Dendritic cell treated with granulocyte-macrophage colony-stimulating factor and Interleukin-4, amounts not matched to agents 40 ng/mL and 50 ng/mL, for 4 days (primary cell): ENCODE results near the gene BGLAP.

ENCODE experiments used
- H3K27ac Mint-ChIP-seq: one replicate; pipeline ENCODE4 v1.8.0; 2022; ENCODE audit warnings: mild to moderate bottlenecking, mixed read lengths
- H3K27me3 Mint-ChIP-seq: one replicate; pipeline ENCODE4 v1.8.0; 2022; ENCODE audit warnings: mild to moderate bottlenecking, mixed read lengths
- H3K36me3 Mint-ChIP-seq: one replicate; pipeline ENCODE4 v1.8.0; 2022; ENCODE audit warnings: low read depth, mixed read lengths
- H3K4me1 Mint-ChIP-seq: one replicate; pipeline ENCODE4 v1.8.0; 2022; ENCODE audit warnings: low read depth, mixed read lengths
- H3K4me3 Mint-ChIP-seq: one replicate; pipeline ENCODE4 v1.8.0; 2022; ENCODE audit warnings: mild to moderate bottlenecking, moderate library complexity, mixed read lengths
- H3K9me3 Mint-ChIP-seq: one replicate; pipeline ENCODE4 v1.8.0; 2022; ENCODE audit warnings: mixed read lengths
- intact Hi-C: fragments of 100-400 bp; cut with micrococcal nuclease; formaldehyde crosslinking; loops from one replicate; pipeline ENCODE4 v1.15.0; 2022

The BGLAP gene

GRCh38 chr1:156241926-156242325, at the start of gene BGLAP:
Gene BGLAP, plus strand, starts transcription at chr1:156242184. Its CDS starts 48 bp downstream, at chr1:156242232.
- intact Hi-C loops = no loop called here
- H3K27ac Mint-ChIP-seq = no peak within 1 kb of the TSS
- peaks cover 13% of the 10 kb centered on the region for H3K4me1 Mint-ChIP-seq
- no peaks in the 10 kb centered on the region for H3K9me3 Mint-ChIP-seq
- peaks cover 63% of the 10 kb centered on the region for H3K36me3 Mint-ChIP-seq
- no peak within 1 kb of the TSS for H3K4me3 Mint-ChIP-seq
- H3K27me3 Mint-ChIP-seq = peaks cover 28% of the 10 kb centered on the region

DNA sequence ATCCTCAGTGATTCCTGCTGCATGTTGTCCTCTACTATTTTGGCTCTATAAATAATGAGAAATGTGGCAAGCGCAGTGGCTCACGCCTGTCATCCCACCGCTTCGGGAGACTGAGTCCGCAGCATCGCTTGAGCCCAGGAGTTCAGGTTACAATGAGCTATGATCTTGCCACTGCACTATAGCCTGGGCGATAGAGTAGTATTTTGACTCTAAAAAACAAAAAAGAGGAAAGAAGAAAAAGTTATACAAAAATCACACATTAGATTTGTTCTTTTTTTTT, 48.8 kb upstream of the BGLAP start:
- Mint-ChIP-seq H3K4me1 (peaks cover 55% of the 10 kb centered on the region), H3K9me3 (no peaks in the 10 kb centered on the region), H3K36me3 (peaks cover 39% of the 10 kb centered on the region), H3K27me3 (no peaks in the 10 kb centered on the region), H3K27ac (peak overlapping the region; percentile 89), H3K4me3 (peak overlapping the region; percentile 96)
- intact Hi-C loops = loop anchor here (1.0 to 2.0 kb wide), 2 partner anchors 20 to 47 kb away; partner anchors contain the start of gene PMF1

DNA sequence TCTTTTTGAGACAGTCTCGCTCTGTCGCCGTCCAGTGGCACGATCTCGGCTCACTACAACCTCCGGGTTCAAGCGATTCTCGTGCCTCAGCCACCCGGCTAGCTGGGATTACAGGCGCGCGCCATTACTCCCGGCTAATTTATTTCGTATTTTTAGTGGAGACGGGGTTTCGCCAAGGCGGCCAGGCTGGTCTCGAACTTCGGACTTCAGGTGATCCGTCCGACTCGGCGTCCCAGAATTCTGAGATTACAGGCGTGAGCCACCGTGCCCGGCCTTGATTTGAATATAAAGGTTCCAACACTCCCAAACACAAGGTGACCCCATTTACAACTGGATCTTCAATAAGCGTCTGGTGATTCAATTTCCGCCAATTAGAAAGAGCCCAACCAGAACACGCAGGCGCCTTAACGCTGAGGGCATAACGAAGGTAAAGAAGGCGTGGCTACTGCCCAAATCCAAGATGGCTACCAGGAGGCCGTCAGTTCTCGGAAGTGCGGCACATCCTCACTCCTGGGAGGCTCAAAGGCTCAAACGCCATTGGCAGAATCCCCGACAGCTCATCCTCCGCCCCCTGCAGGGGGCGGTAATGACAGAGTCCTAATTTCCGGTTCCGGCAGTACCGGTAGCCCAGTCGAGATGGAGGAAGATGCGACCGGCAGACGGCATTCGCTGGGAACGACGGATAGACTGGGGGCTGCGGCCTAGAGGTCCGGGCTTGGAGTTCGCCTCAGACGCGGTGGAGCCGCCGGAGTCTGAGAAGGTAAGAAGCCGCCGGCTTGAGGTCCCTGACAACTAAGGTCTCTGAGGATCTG, 48.3 kb upstream of the BGLAP start, which contains the start of gene SLC25A44:
TSS of gene SLC25A44 (plus strand) at position 617 of the 812 bp plus-strand sequence. CDS start 5,744 bp downstream, outside the sequence.
- peak within 1 kb of the TSS; percentile 96 for H3K4me3 Mint-ChIP-seq
- peaks cover 34% of the 10 kb centered on the region for H3K36me3 Mint-ChIP-seq
- intact Hi-C loops = loop anchor here (1.0 to 2.0 kb wide), 2 partner anchors 19 to 47 kb away; partner anchors contain the start of gene PMF1
- H3K9me3 Mint-ChIP-seq = no peaks in the 10 kb centered on the region
- H3K27ac Mint-ChIP-seq = peak within 1 kb of the TSS; percentile 89
- H3K4me1 Mint-ChIP-seq = peaks cover 55% of the 10 kb centered on the region
- H3K27me3 Mint-ChIP-seq = no peaks in the 10 kb centered on the region

DNA sequence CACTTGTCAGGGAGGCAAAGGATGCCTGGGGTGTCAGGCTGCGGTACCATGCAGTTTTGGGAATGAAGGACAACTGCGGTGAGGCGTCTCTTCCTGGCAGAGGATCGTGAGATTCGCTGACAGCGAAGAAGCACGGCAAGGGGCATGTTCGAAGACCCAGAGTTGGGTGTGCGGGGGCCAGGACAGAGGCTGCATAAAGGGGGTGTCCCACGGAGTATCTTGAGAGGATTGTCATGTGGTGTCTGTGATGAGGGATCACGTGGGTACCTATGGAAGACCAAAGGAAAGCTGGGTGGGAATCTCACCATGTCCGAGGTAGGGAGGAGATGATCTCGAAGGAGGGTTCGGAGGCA, 47.7 kb upstream of the BGLAP start:
- peak overlapping the region; percentile 89 for H3K27ac Mint-ChIP-seq
- intact Hi-C loops = no loop called here
- H3K36me3 Mint-ChIP-seq = peaks cover 38% of the 10 kb centered on the region
- no peaks in the 10 kb centered on the region for H3K9me3 Mint-ChIP-seq
- H3K4me1 Mint-ChIP-seq = peaks cover 55% of the 10 kb centered on the region
- peak overlapping the region; percentile 96 for H3K4me3 Mint-ChIP-seq
- no peaks in the 10 kb centered on the region for H3K27me3 Mint-ChIP-seq

DNA sequence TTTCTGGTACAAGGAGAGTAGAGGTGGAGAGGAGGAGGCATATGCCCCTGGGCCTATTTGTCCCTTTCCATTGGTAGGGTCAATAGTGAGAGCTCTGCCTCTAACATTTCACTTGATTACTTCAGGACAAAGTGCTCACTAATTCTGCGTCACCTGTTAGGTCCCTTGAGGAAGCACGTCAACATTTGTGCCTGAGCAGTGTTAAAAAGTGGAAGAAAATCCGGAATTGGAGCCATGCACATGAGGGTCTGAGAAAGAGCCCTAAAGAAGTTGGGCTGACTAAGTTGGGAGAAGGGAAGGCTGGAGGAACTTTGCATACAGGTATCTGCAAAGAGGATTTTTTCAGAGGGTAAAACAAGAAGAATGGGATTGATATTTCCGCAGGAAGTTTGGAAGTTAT, 46.1 kb upstream of the BGLAP start:
- Mint-ChIP-seq H3K27me3 (no peaks in the 10 kb centered on the region), H3K9me3 (no peaks in the 10 kb centered on the region), H3K4me1 (peaks cover 55% of the 10 kb centered on the region), H3K27ac (no peak overlapping the region), H3K36me3 (peaks cover 53% of the 10 kb centered on the region), H3K4me3 (no peak overlapping the region)
- intact Hi-C loops = no loop called here

- Mint-ChIP-seq H3K27me3 (no peaks in the 10 kb centered on the region), H3K9me3 (no peaks in the 10 kb centered on the region), H3K4me3 (no peak overlapping the region), H3K4me1 (peaks cover 50% of the 10 kb centered on the region), H3K27ac (no peak overlapping the region), H3K36me3 (peaks cover 53% of the 10 kb centered on the region)
- intact Hi-C loops = no loop called here
Measured at GRCh38 chr1:156196445-156196844, 45.5 kb upstream of the BGLAP start.

DNA sequence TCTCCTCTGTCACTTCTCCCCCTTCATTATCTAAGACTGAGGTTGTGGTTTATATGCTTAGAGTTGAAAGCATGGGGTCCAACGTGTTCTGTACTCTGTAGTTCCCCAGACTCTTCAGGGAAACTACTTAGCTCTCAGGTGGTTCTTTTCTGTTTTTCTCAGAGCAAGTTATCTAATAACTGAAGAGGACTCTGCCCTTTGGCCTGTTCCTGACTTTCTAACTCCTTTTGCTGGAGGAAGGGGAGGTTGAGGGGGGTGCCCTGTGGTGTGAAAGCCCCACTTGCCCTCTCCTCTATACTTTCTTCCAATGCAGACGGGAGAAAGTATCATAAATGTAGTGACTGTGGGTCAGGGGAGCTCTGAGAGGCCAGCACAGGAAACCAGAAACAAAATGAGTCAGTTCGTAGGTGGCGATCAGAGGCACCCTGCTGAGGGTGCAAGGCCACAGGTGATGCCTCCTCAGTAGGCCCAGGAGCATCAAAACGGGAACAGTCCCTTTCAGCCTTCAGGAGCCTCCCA, 43.1 kb upstream of the BGLAP start:
- H3K4me1 Mint-ChIP-seq = peaks cover 32% of the 10 kb centered on the region

DNA sequence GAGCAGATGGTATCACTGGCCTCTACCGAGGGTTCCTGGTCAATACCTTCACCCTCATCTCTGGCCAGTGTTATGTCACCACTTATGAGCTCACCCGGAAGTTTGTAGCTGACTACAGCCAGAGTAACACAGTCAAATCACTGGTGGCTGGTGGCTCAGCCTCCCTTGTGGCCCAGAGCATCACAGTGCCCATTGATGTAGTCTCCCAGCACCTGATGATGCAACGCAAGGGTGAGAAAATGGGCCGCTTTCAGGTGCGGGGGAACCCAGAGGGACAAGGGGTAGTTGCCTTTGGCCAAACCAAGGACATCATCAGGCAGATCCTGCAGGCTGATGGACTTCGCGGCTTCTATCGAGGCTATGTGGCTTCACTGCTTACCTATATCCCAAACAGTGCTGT, 41.9 kb upstream of the BGLAP start:
- H3K27me3 Mint-ChIP-seq = no peaks in the 10 kb centered on the region
- intact Hi-C loops = no loop called here
- no peak overlapping the region for H3K27ac Mint-ChIP-seq
- peaks cover 24% of the 10 kb centered on the region for H3K4me1 Mint-ChIP-seq
- H3K4me3 Mint-ChIP-seq = no peak overlapping the region
- H3K36me3 Mint-ChIP-seq = peaks cover 59% of the 10 kb centered on the region
- H3K9me3 Mint-ChIP-seq = no peaks in the 10 kb centered on the region

More for the DNA sequence above, 43.1 kb upstream of the BGLAP start:
- peaks cover 53% of the 10 kb centered on the region for H3K36me3 Mint-ChIP-seq
- no peaks in the 10 kb centered on the region for H3K27me3 Mint-ChIP-seq
- no peak overlapping the region for H3K27ac Mint-ChIP-seq
- intact Hi-C loops = no loop called here
- no peaks in the 10 kb centered on the region for H3K9me3 Mint-ChIP-seq
- H3K4me3 Mint-ChIP-seq = no peak overlapping the region

- Mint-ChIP-seq H3K4me3 (no peak overlapping the region), H3K9me3 (no peaks in the 10 kb centered on the region), H3K36me3 (peaks cover 67% of the 10 kb centered on the region), H3K4me1 (no peaks in the 10 kb centered on the region), H3K27ac (no peak overlapping the region), H3K27me3 (no peaks in the 10 kb centered on the region)
- intact Hi-C loops = no loop called here
Measured at GRCh38 chr1:156203331-156203730, 38.7 kb upstream of the BGLAP start.

- Mint-ChIP-seq H3K27me3 (no peaks in the 10 kb centered on the region), H3K4me3 (no peak overlapping the region), H3K4me1 (peaks cover 7% of the 10 kb centered on the region), H3K9me3 (no peaks in the 10 kb centered on the region), H3K27ac (no peak overlapping the region), H3K36me3 (peaks cover 71% of the 10 kb centered on the region)
- intact Hi-C loops = no loop called here
Measured at GRCh38 chr1:156204686-156205085, 37.3 kb upstream of the BGLAP start.

GRCh38 chr1:156211243-156211642, 30.7 kb upstream of the BGLAP start:
- Mint-ChIP-seq H3K9me3 (no peaks in the 10 kb centered on the region), H3K27ac (peak overlapping the region; percentile 12), H3K36me3 (peaks cover 86% of the 10 kb centered on the region), H3K4me3 (no peak overlapping the region), H3K27me3 (no peaks in the 10 kb centered on the region), H3K4me1 (peaks cover 25% of the 10 kb centered on the region)
- intact Hi-C loops = no loop called here

- H3K27me3 Mint-ChIP-seq = no peaks in the 10 kb centered on the region
- peak overlapping the region; percentile 98 for H3K27ac Mint-ChIP-seq
- peaks cover 77% of the 10 kb centered on the region for H3K36me3 Mint-ChIP-seq
- H3K9me3 Mint-ChIP-seq = no peaks in the 10 kb centered on the region
- intact Hi-C loops = loop anchor here (2.0 kb wide), 1 partner anchor 19 kb away; no protein-coding TSS in a partner anchor
- H3K4me1 Mint-ChIP-seq = peaks cover 25% of the 10 kb centered on the region
- H3K4me3 Mint-ChIP-seq = peak overlapping the region; percentile 90
Measured at GRCh38 chr1:156212130-156212529, 29.9 kb upstream of the BGLAP start.

DNA sequence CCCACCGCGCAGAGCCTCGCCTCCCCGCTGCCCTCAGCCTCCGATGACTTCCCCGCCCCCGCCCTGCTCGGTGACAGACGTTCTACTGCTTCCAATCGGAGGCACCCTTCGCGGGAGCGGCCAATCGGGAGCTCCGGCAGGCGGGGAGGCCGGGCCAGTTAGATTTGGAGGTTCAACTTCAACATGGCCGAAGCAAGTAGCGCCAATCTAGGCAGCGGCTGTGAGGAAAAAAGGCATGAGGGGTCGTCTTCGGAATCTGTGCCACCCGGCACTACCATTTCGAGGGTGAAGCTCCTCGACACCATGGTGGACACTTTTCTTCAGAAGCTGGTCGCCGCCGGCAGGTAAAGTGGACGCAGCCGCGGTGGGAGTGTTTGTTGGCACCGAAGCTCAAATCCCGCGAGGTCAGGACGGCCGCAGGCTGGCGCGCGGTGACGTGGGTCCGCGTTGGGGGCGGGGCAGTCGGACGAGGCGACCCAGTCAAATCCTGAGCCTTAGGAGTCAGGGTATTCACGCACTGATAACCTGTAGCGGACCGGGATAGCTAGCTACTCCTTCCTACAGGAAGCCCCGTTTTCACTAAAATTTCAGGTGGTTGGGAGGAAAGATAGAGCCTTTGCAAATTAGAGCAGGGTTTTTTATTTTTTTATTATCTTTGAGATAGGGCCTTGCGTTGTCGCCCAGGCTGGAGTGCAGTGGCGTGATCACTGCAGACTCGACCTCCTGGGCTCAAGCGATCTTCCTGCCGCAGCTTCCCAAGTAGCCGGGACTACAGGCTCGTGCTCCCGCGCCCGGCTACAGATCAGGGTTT, 28.9 kb upstream of the BGLAP start, which contains the start of gene PMF1:
TSS of gene PMF1 (plus strand) at position 175 of the 811 bp plus-strand sequence. CDS start at position 184, 9 bp downstream.
- Mint-ChIP-seq H3K9me3 (no peaks in the 10 kb centered on the region), H3K36me3 (peaks cover 68% of the 10 kb centered on the region), H3K27me3 (no peaks in the 10 kb centered on the region), H3K27ac (peak within 1 kb of the TSS; percentile 98), H3K4me1 (peaks cover 33% of the 10 kb centered on the region), H3K4me3 (peak within 1 kb of the TSS; percentile 90)
- intact Hi-C loops = loop anchor here (2.0 kb wide), 1 partner anchor 20 kb away; no protein-coding TSS in a partner anchor

- peak overlapping the region; percentile 90 for H3K4me3 Mint-ChIP-seq
- H3K36me3 Mint-ChIP-seq = peaks cover 62% of the 10 kb centered on the region
- intact Hi-C loops = loop anchor here (2.0 kb wide), 1 partner anchor 21 kb away; no protein-coding TSS in a partner anchor
- H3K9me3 Mint-ChIP-seq = no peaks in the 10 kb centered on the region
- peaks cover 38% of the 10 kb centered on the region for H3K4me1 Mint-ChIP-seq
- no peaks in the 10 kb centered on the region for H3K27me3 Mint-ChIP-seq
- peak overlapping the region; percentile 98 for H3K27ac Mint-ChIP-seq
Measured at GRCh38 chr1:156213644-156213966, 28.4 kb upstream of the BGLAP start.
